Neuronal stem cell (in vitro differentiated cells): ENCODE measurements around the gene PRKN.

Source experiments
- DNase-seq: peaks from one replicate; pipeline ENCODE4 v3.0.0-alpha.2; 2013; ENCODE audit warnings: low spot score
- H2AFZ ChIP-seq: one replicate; pipeline ENCODE4 v1.6.1; 2013; ENCODE audit warnings: mild to moderate bottlenecking, low read length, inconsistent platforms
- H2AK5ac ChIP-seq: 2 replicates; pipeline ENCODE4 v1.6.1; 2013; ENCODE audit warnings: low read depth, mild to moderate bottlenecking, inconsistent platforms, low read length, moderate library complexity, mixed read lengths
- H2BK120ac ChIP-seq: 2 replicates; pipeline ENCODE4 v1.6.1; 2013; ENCODE audit warnings: low read depth, mild to moderate bottlenecking, inconsistent platforms, low read length, moderate library complexity, mixed read lengths
- H2BK12ac ChIP-seq: one replicate; pipeline ENCODE4 v1.6.1; 2013; ENCODE audit warnings: low read length, inconsistent platforms
- H2BK15ac ChIP-seq: 2 replicates; pipeline ENCODE4 v1.6.1; 2013; ENCODE audit warnings: mild to moderate bottlenecking, low read length, inconsistent platforms, mixed read lengths
- H2BK5ac ChIP-seq: one replicate; pipeline ENCODE4 v1.6.1; 2013; ENCODE audit warnings: inconsistent platforms, mild to moderate bottlenecking, low read length, moderate library complexity
- H3K14ac ChIP-seq: one replicate; pipeline ENCODE4 v1.6.1; 2013; ENCODE audit warnings: low read length, inconsistent platforms
- H3K18ac ChIP-seq: 2 replicates; pipeline ENCODE4 v1.6.1; 2013; ENCODE audit warnings: low read length, inconsistent platforms
- H3K23ac ChIP-seq: 2 replicates; pipeline ENCODE4 v1.6.1; 2013; ENCODE audit warnings: low read depth, mild to moderate bottlenecking, mixed read lengths, low read length, inconsistent platforms; ENCODE audit not compliant: poor library complexity
- H3K27ac ChIP-seq: replicated peaks from 3 replicates; pipeline ENCODE4 v1.5.1; 2013; ENCODE audit warnings: low read length, inconsistent platforms
- H3K27me3 ChIP-seq, 3 experiments: 2 replicates each; pipeline ENCODE4 v1.6.1; 2013; ENCODE audit warnings: low read length in 3 of 3, mild to moderate bottlenecking in 2 of 3, inconsistent platforms in 1 of 3, low read depth in 1 of 3, mixed read lengths in 1 of 3, moderate library complexity in 1 of 3; ENCODE audit not compliant: control insufficient read depth in 3 of 3, insufficient read depth in 3 of 3
- H3K36me3 ChIP-seq, 2 donors: replicated peaks in 1 of 2; 2 replicates each; pipeline ENCODE4 v1.6.1; 2013; ENCODE audit warnings: low read length in 2 of 2; ENCODE audit not compliant: control insufficient read depth in 2 of 2, insufficient read depth in 2 of 2
- H3K4ac ChIP-seq: 2 replicates; pipeline ENCODE4 v1.6.1; 2013; ENCODE audit warnings: inconsistent platforms, mild to moderate bottlenecking, low read length, moderate library complexity
- H3K4me1 ChIP-seq, 2 donors: 1 replicate in 1 of 2; 2 replicates in 1 of 2; pipeline ENCODE4 v1.6.1; 2013; ENCODE audit warnings: low read length in 2 of 2, low read depth in 1 of 2; ENCODE audit not compliant: control insufficient read depth in 2 of 2, insufficient read depth in 1 of 2
- H3K4me2 ChIP-seq: one replicate; pipeline ENCODE4 v1.6.1; 2013; ENCODE audit warnings: mild to moderate bottlenecking, low read length, inconsistent platforms; ENCODE audit not compliant: insufficient read depth, poor library complexity, severe bottlenecking
- H3K4me3 ChIP-seq, 2 donors: 2 replicates each; pipeline ENCODE4 v1.5.1; 2013; ENCODE audit warnings: low read length in 2 of 2, mild to moderate bottlenecking in 2 of 2, inconsistent platforms in 1 of 2, moderate library complexity in 1 of 2
- H3K79me1 ChIP-seq: one replicate; pipeline ENCODE4 v1.6.1; 2013; ENCODE audit warnings: low read depth, mild to moderate bottlenecking, inconsistent platforms, low read length, moderate library complexity
- H3K9ac ChIP-seq: one replicate; pipeline ENCODE4 v1.6.1; 2013; ENCODE audit warnings: mild to moderate bottlenecking, low read depth, low read length, inconsistent platforms; ENCODE audit not compliant: poor library complexity
- H3K9me3 ChIP-seq, 2 donors: replicated peaks in 1 of 2; 2 replicates each; pipeline versions ENCODE3 to v1.6.1; 2013; ENCODE audit warnings: low read length in 2 of 2, mild to moderate bottlenecking in 2 of 2, inconsistent platforms in 1 of 2, low read depth in 1 of 2, mixed read lengths in 1 of 2, moderate library complexity in 1 of 2; ENCODE audit not compliant: control insufficient read depth in 2 of 2, insufficient read depth in 1 of 2
- H4K8ac ChIP-seq: one replicate; pipeline ENCODE4 v1.6.1; 2013; ENCODE audit warnings: low read depth, mild to moderate bottlenecking, inconsistent platforms, low read length, moderate library complexity
- H4K91ac ChIP-seq: one replicate; pipeline ENCODE4 v1.6.1; 2013; ENCODE audit warnings: low read length, low read depth, mild to moderate bottlenecking, inconsistent platforms; ENCODE audit not compliant: poor library complexity
- WGBS, 2 donors: extraction: QIAGEN DNeasy Blood & Tissue Kit; methylation state at CpG; one replicate each; pipeline ENCODE4 v1.1.7; 2013; ENCODE audit warnings: missing lambda C conversion rate in 2 of 2, mixed read lengths in 1 of 2; ENCODE audit not compliant: insufficient read length in 2 of 2, insufficient replicate concordance in 1 of 2; ENCODE audit errors: extremely low coverage in 2 of 2; 5-methylcytosine and 5-hydroxymethylcytosine counted together

The PRKN gene

GRCh38 chr6:161442420-161442819, 1285.1 kb downstream of the PRKN start:
- no CpG with 5 or more reads among the region's 15 CpGs for WGBS, 2 donors
- Histone ChIP-seq H2BK12ac (no peak overlapping the region), H3K4me1 (peaks cover 17 to 20% of the 10 kb centered on the region in 2 donors), H3K14ac (no peak overlapping the region), H3K18ac (peak overlapping the region; percentile 74), H3K36me3 (no peaks in the 10 kb centered on the region), H2BK5ac (no peak overlapping the region), H3K9ac (no peak overlapping the region), H3K4ac (no peak overlapping the region), H3K23ac (peak overlapping the region; percentile 43), H2AK5ac (no peak overlapping the region), H4K8ac (no peak overlapping the region), H2BK120ac (no peak overlapping the region), H3K9me3 (no peaks in the 10 kb centered on the region), H3K79me1 (no peaks in the 10 kb centered on the region), H3K4me3 (no peak overlapping the region), H4K91ac (peak overlapping the region; percentile 70), H3K27ac (no peak overlapping the region), H3K4me2 (no peak overlapping the region), H3K27me3 (no peaks in the 10 kb centered on the region), H2AFZ (peak overlapping the region; percentile 6), H2BK15ac (no peak overlapping the region)
- no peak for DNase-seq

- Histone ChIP-seq H3K4me2 (no peak overlapping the region), H2BK5ac (no peak overlapping the region), H2BK120ac (no peak overlapping the region), H3K9ac (no peak overlapping the region), H3K4ac (no peak overlapping the region), H3K4me3 (no peak overlapping the region), H3K27ac (no peak overlapping the region), H2AK5ac (peak overlapping the region; percentile 27), H3K36me3 (no peaks in the 10 kb centered on the region), H4K8ac (no peak overlapping the region), H3K27me3 (no peaks in the 10 kb centered on the region), H3K79me1 (no peaks in the 10 kb centered on the region), H3K4me1 (peaks cover 13 to 21% of the 10 kb centered on the region in 2 donors), H2AFZ (no peak overlapping the region), H3K23ac (no peak overlapping the region), H3K14ac (no peak overlapping the region), H2BK12ac (no peak overlapping the region), H3K9me3 (no peaks in the 10 kb centered on the region), H2BK15ac (peak overlapping the region; percentile 46), H3K18ac (no peak overlapping the region), H4K91ac (no peak overlapping the region)
- WGBS, 2 donors: no CpG with 5 or more reads among the region's 4 CpGs
- no peak for DNase-seq
Measured at GRCh38 chr6:161440299-161440698, 1287.3 kb downstream of the PRKN start.

- Histone ChIP-seq H3K27me3 (no peaks in the 10 kb centered on the region), H2AFZ (no peak overlapping the region), H3K4me2 (no peak overlapping the region), H3K36me3 (no peaks in the 10 kb centered on the region), H3K79me1 (no peaks in the 10 kb centered on the region), H3K4me1 (peaks cover 13 to 21% of the 10 kb centered on the region in 2 donors), H2BK15ac (no peak overlapping the region), H2BK12ac (no peak overlapping the region), H2BK120ac (no peak overlapping the region), H3K27ac (no peak overlapping the region), H3K14ac (no peak overlapping the region), H3K23ac (no peak overlapping the region), H2AK5ac (no peak overlapping the region), H3K4ac (no peak overlapping the region), H3K4me3 (no peak overlapping the region), H4K91ac (no peak overlapping the region), H3K9ac (no peak overlapping the region), H3K18ac (no peak overlapping the region), H3K9me3 (no peaks in the 10 kb centered on the region), H4K8ac (no peak overlapping the region), H2BK5ac (no peak overlapping the region)
- DNase-seq: no peak
- no CpG with 5 or more reads among the region's 12 CpGs for WGBS, 2 donors
Measured at GRCh38 chr6:161439093-161439492, 1288.5 kb downstream of the PRKN start.

- H3K4ac ChIP-seq: no peak overlapping the region
- no peak overlapping the region for H4K91ac ChIP-seq
- H3K4me2 ChIP-seq: no peak overlapping the region
- H3K9ac ChIP-seq: no peak overlapping the region
- H3K9me3 ChIP-seq: no peaks in the 10 kb centered on the region
- no peak overlapping the region for H2BK12ac ChIP-seq
- H3K27me3 ChIP-seq: no peaks in the 10 kb centered on the region
- H3K4me1 ChIP-seq: peaks cover 11 to 19% of the 10 kb centered on the region in 2 donors
- H2BK5ac ChIP-seq: no peak overlapping the region
- H2BK120ac ChIP-seq: no peak overlapping the region
- no peak overlapping the region for H3K4me3 ChIP-seq
- H3K18ac ChIP-seq: no peak overlapping the region
- no peak for DNase-seq
- H4K8ac ChIP-seq: no peak overlapping the region
- no peak overlapping the region for H2AFZ ChIP-seq
- no peak overlapping the region for H2AK5ac ChIP-seq
- 100% methylated on average over 2 to 3 of the region's 12 CpGs for WGBS, 2 donors
- H3K14ac ChIP-seq: no peak overlapping the region
- H3K36me3 ChIP-seq: no peaks in the 10 kb centered on the region
- H3K27ac ChIP-seq: no peak overlapping the region
- no peaks in the 10 kb centered on the region for H3K79me1 ChIP-seq
- H2BK15ac ChIP-seq: no peak overlapping the region
- H3K23ac ChIP-seq: no peak overlapping the region
Measured at GRCh38 chr6:161438430-161439030, 1289.0 kb downstream of the PRKN start.
